Natural killer cell (primary cell): ENCODE data around the gene NUDCD3. TPM values are rescaled to one million over a fixed set of nuclear protein-coding genes. Genes with fewer than 3 reads are reported as not detected.

Experiments
- ATAC-seq, 3 donors: fragments of 150-1000 bp in 2 of 3; fragments of 200-7000 bp in 1 of 3; cut with Tn5 transposase; 1 replicate in 1 of 3; 2 replicates in 2 of 3; pipeline ENCODE4 v1.10.0; 2021; ENCODE audit warnings: mild to moderate bottlenecking in 2 of 3, moderate library complexity in 2 of 3
- DNase-seq, 2 donors: peaks; one replicate each; pipeline versions ENCODE4 v3.0.0 to v3.0.0-alpha.2; 2013 to 2021; ENCODE audit warnings: mixed read lengths in 1 of 2
- H3K27ac ChIP-seq: one replicate; pipeline ENCODE4 v1.5.1; 2013; ENCODE audit warnings: mild to moderate bottlenecking, low read length
- H3K27me3 ChIP-seq: one replicate; pipeline ENCODE4 v1.6.1; 2013; ENCODE audit warnings: low read length; ENCODE audit not compliant: control insufficient read depth, insufficient read depth
- H3K36me3 ChIP-seq: one replicate; pipeline ENCODE4 v1.6.1; 2013; ENCODE audit warnings: low read length; ENCODE audit not compliant: control insufficient read depth, insufficient read depth
- H3K4me1 ChIP-seq: one replicate; pipeline ENCODE4 v1.6.1; 2013; ENCODE audit warnings: low read length; ENCODE audit not compliant: control insufficient read depth, insufficient read depth
- H3K4me3 ChIP-seq: one replicate; pipeline ENCODE4 v1.5.1; 2013; ENCODE audit warnings: low read length
- H3K9me3 ChIP-seq: one replicate; pipeline ENCODE4 v1.6.1; 2013; ENCODE audit warnings: low read length; ENCODE audit not compliant: control insufficient read depth, insufficient read depth
- H3K27ac Mint-ChIP-seq, 2 donors: one replicate each; pipeline ENCODE4 v1.8.0; 2022; ENCODE audit warnings: mild to moderate bottlenecking in 2 of 2, mixed read lengths in 2 of 2, moderate library complexity in 1 of 2
- H3K27me3 Mint-ChIP-seq, 2 donors: one replicate each; pipeline ENCODE4 v1.8.0; 2022; ENCODE audit warnings: low read depth in 2 of 2, mixed read lengths in 2 of 2
- H3K36me3 Mint-ChIP-seq: one replicate; pipeline ENCODE4 v1.8.0; 2022; ENCODE audit warnings: mixed read lengths
- H3K4me1 Mint-ChIP-seq, 2 donors: one replicate each; pipeline ENCODE4 v1.8.0; 2022; ENCODE audit warnings: mixed read lengths in 2 of 2
- H3K4me3 Mint-ChIP-seq: one replicate; pipeline ENCODE4 v1.8.0; 2022; ENCODE audit warnings: mild to moderate bottlenecking, moderate library complexity, mixed read lengths
- H3K9me3 Mint-ChIP-seq, 2 donors: one replicate each; pipeline ENCODE4 v1.8.0; 2022; ENCODE audit warnings: mixed read lengths in 2 of 2
- WGBS: methylation state at CpG from one replicate; pipeline ENCODE4 v1.1.7; 2013; ENCODE audit warnings: missing lambda C conversion rate; ENCODE audit not compliant: insufficient coverage; 5-methylcytosine and 5-hydroxymethylcytosine counted together
- intact Hi-C: fragments of 100-400 bp; cut with micrococcal nuclease; formaldehyde crosslinking; loops from one replicate; pipeline ENCODE4 v1.14.2; 2022
- total RNA-seq, 4 donors: library from RNA; stranded (reverse); fragments of 120-200 nt in 1 of 4; gene quantifications; one replicate each; pipeline versions ENCODE4 v1.2.3 to v1.2.4, GENCODE V29; 2013 to 2022
- TF ChIP-seq, protein P1 (sequence below): fragments of 200-600 bp; IDR thresholded peaks from one replicate; pipeline ENCODE4 v1.8.0; 2022; ENCODE audit warnings: antibody characterized with exemption

NUDCD3 gene
- total RNA-seq, 3 donors from 2014 or later (not counting 1 experiment from before 2014, with no cell fraction given), result 50.1 to 79.9 (median 68.7) TPM

DNA sequence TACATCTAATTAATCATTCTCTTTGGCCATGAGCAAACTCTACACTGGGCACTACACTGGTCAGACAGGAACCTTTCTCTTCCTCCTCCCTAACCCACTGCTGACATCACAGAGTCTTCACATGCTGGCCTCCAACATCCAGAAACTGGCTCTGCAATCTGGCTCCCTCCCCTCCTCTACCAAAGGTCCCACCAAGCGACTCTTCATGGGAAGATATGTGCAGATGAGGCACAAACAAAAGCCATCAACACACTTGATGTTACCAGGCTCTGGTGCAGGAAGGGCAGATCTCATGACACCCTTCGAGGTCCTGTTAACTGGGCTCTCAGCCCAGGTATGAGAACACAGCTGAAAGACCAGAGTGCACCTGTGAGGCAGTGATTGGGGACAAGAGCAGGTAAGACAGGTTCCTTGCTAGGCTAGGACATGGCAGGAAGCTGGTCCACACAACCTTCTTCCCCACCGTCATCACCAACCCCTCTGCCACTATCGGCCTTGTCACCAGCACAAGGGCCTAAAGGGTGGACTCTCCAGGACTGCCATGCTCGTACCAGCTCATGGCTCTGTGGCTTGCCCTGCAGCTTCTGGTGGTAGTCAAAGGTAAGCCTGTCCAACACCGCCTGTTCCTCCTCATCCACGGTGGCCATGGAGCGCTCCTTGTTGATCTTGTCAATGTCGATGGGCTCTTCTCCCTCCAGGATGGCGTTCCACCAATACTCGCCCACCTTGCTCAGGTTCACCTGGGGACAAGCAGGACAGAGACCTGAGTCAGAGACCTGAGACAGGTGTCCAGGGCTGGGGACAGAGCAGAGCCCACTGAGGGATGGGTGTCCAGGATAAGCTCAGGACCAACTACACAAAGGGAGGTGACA lies 98.5 kb downstream of the NUDCD3 start:
- intact Hi-C loops, result no loop called here
- no peaks in the 10 kb centered on the region for H3K9me3 Mint-ChIP-seq
- H3K4me1 Mint-ChIP-seq, result peaks cover 0 to 15% of the 10 kb centered on the region in 2 donors
- no peaks in the 10 kb centered on the region for H3K27me3 Mint-ChIP-seq
- peak overlapping the region in 1 of 2 donors; percentile 57 for H3K27ac Mint-ChIP-seq
- 96% methylated on average over 11 of the region's 11 CpGs for WGBS
- Histone ChIP-seq H3K36me3 (peaks cover 40% of the 10 kb centered on the region), H3K4me1 (no peaks in the 10 kb centered on the region), H3K9me3 (no peaks in the 10 kb centered on the region), H3K4me3 (no peak overlapping the region), H3K27me3 (no peaks in the 10 kb centered on the region), H3K27ac (no peak overlapping the region)
- no peak for DNase-seq
- no peak for ATAC-seq
- TF ChIP-seq, protein P1, sequence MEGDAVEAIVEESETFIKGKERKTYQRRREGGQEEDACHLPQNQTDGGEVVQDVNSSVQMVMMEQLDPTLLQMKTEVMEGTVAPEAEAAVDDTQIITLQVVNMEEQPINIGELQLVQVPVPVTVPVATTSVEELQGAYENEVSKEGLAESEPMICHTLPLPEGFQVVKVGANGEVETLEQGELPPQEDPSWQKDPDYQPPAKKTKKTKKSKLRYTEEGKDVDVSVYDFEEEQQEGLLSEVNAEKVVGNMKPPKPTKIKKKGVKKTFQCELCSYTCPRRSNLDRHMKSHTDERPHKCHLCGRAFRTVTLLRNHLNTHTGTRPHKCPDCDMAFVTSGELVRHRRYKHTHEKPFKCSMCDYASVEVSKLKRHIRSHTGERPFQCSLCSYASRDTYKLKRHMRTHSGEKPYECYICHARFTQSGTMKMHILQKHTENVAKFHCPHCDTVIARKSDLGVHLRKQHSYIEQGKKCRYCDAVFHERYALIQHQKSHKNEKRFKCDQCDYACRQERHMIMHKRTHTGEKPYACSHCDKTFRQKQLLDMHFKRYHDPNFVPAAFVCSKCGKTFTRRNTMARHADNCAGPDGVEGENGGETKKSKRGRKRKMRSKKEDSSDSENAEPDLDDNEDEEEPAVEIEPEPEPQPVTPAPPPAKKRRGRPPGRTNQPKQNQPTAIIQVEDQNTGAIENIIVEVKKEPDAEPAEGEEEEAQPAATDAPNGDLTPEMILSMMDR, result no peak
- peaks cover 12% of the 10 kb centered on the region for H3K36me3 Mint-ChIP-seq
- no peak overlapping the region for H3K4me3 Mint-ChIP-seq

DNA sequence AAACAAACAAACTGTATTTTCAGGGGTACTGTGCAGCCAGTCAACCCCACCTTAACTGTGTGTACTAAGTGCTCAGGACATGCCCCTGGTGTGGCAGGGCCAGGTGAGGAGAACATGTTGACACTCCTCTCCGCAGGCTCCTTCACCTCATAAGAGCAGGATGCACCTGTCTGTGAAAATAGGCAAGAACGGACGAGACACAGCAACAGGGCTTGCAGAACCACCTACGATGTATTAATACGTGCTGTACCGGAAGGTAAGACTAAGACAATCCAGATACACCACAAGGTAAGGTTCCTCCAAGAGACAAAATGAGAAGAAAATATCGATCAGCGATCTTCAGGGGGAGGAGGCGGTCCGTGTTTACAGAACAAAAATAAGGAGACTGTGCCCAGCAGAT lies 99.3 kb downstream of the NUDCD3 start:
- H3K36me3 ChIP-seq, result peaks cover 41% of the 10 kb centered on the region
- WGBS, result 99% methylated on average over 10 of the region's 10 CpGs
- no peaks in the 10 kb centered on the region for H3K27me3 ChIP-seq
- no peak for ATAC-seq
- no peaks in the 10 kb centered on the region for H3K9me3 ChIP-seq
- intact Hi-C loops, result no loop called here
- TF ChIP-seq, protein P1, result no peak
- H3K36me3 Mint-ChIP-seq, result peaks cover 12% of the 10 kb centered on the region
- H3K4me1 Mint-ChIP-seq, result peaks cover 0 to 7% of the 10 kb centered on the region in 2 donors
- H3K27ac Mint-ChIP-seq, result no peak overlapping the region
- H3K4me3 Mint-ChIP-seq, result no peak overlapping the region
- no peak for DNase-seq
- no peak overlapping the region for H3K4me3 ChIP-seq
- H3K27me3 Mint-ChIP-seq, result no peaks in the 10 kb centered on the region
- H3K9me3 Mint-ChIP-seq, result no peaks in the 10 kb centered on the region
- H3K4me1 ChIP-seq, result no peaks in the 10 kb centered on the region
- no peak overlapping the region for H3K27ac ChIP-seq

DNA sequence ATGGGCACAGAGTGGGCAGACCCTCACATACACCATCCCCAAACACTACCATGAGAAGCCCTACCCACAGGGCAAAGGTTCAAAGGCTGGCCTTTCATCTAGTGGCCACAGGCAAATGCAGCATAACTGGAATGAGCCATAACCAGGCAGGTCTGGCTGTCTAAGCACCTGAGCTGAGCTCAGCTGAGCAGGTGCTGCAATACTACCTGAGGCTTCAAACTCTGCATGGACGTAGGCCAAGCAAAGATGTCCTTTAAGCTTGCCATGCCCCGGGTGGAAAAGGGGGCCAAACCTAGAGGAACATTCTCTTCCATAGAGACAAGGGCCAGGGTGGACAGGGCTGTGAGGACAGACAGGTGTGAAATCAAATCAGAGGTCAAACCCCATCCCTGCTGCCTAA lies 99.8 kb downstream of the NUDCD3 start:
- Mint-ChIP-seq H3K36me3 (peaks cover 12% of the 10 kb centered on the region), H3K4me3 (no peak overlapping the region), H3K9me3 (no peaks in the 10 kb centered on the region), H3K27ac (no peak overlapping the region), H3K4me1 (peaks cover 0 to 3% of the 10 kb centered on the region in 2 donors), H3K27me3 (no peaks in the 10 kb centered on the region)
- H3K9me3 ChIP-seq, result no peaks in the 10 kb centered on the region
- TF ChIP-seq, protein P1, result no peak
- H3K27ac ChIP-seq, result no peak overlapping the region
- DNase-seq, result no peak
- intact Hi-C loops, result no loop called here
- no peak for ATAC-seq
- H3K4me1 ChIP-seq, result no peaks in the 10 kb centered on the region
- WGBS, result 100% methylated on average over 2 of the region's 2 CpGs
- H3K36me3 ChIP-seq, result peaks cover 44% of the 10 kb centered on the region
- no peaks in the 10 kb centered on the region for H3K27me3 ChIP-seq
- no peak overlapping the region for H3K4me3 ChIP-seq
